CD4-positive, alpha-beta T cell treated with Interleukin-4 for 4 hours (primary cell): ENCODE data around the gene PDAP1.
"Not testable (repeated sequence)": the region's sequence is repeated elsewhere in the genome, so short reads cannot be mapped to it uniquely, and the experiment has no call there.

ENCODE experiments used
- DNase-seq: peaks from one replicate; pipeline ENCODE4 v3.0.0-alpha.2; 2020

The PDAP1 gene

GRCh38 chr7:99408379-99409191 is at the start of gene PDAP1, which contains the start of gene BUD31:
Gene PDAP1 (minus strand): TSS chr7:99408597. CDS start chr7:99408548, 49 bp downstream.
Gene BUD31 (plus strand): TSS chr7:99408969. CDS start chr7:99411093, 2,124 bp downstream.
- peak; percentile 97 for DNase-seq

- DNase-seq = no peak
Measured at GRCh38 chr7:99457650-99458493, 49.5 kb upstream of the PDAP1 start.

GRCh38 chr7:99457050-99457649 is 48.8 kb upstream of the PDAP1 start:
- DNase-seq = no peak

GRCh38 chr7:99456288-99456687 is 47.9 kb upstream of the PDAP1 start:
- DNase-seq = no peak

GRCh38 chr7:99455874-99456273 is 47.5 kb upstream of the PDAP1 start:
- no peak for DNase-seq

- DNase-seq = no peak
Measured at GRCh38 chr7:99453105-99453504, 44.7 kb upstream of the PDAP1 start.

- no peak for DNase-seq
Measured at GRCh38 chr7:99452541-99452940, 44.1 kb upstream of the PDAP1 start.

- DNase-seq = no peak
Measured at GRCh38 chr7:99451936-99452335, 43.5 kb upstream of the PDAP1 start.

- DNase-seq = no peak
Measured at GRCh38 chr7:99449326-99449725, 40.9 kb upstream of the PDAP1 start.

- no peak for DNase-seq
Measured at GRCh38 chr7:99448855-99449254, 40.5 kb upstream of the PDAP1 start.

GRCh38 chr7:99447943-99448342 is 39.5 kb upstream of the PDAP1 start:
- no peak for DNase-seq

- no peak for DNase-seq
Measured at GRCh38 chr7:99446096-99446495, 37.7 kb upstream of the PDAP1 start.

- no peak for DNase-seq
Measured at GRCh38 chr7:99440195-99440594, 31.8 kb upstream of the PDAP1 start.

GRCh38 chr7:99438573-99439480 is 30.4 kb upstream of the PDAP1 start, which contains the start of the genes CPSF4 and PTCD1:
Gene CPSF4 (plus strand): TSS chr7:99438943. CDS start chr7:99439083, 140 bp downstream.
Gene PTCD1 (minus strand): TSS chr7:99438798. CDS start chr7:99435242, 3,556 bp downstream.
- DNase-seq = peak; percentile 92

- no peak for DNase-seq
Measured at GRCh38 chr7:99437946-99438572, 29.7 kb upstream of the PDAP1 start.

- no peak for DNase-seq
Measured at GRCh38 chr7:99433158-99433557, 24.8 kb upstream of the PDAP1 start.

- not testable (repeated sequence) for DNase-seq
Measured at GRCh38 chr7:99431756-99432540, 23.6 kb upstream of the PDAP1 start.

GRCh38 chr7:99429756-99430155 is 21.4 kb upstream of the PDAP1 start:
- no peak for DNase-seq

GRCh38 chr7:99428972-99429566 is 20.7 kb upstream of the PDAP1 start:
- DNase-seq = no peak
